SK-N-SH (cell line): ENCODE measurements around the gene FAM151A. TPM values are rescaled to one million over a fixed set of nuclear protein-coding genes. Genes with fewer than 3 reads are reported as not detected.

Experiments used
- CTCF ChIA-PET: fragments of 300-600, 350-600 bp; formaldehyde crosslinking; extraction: SDS; loops from one replicate; lab custom pipeline; 2021; lab: Yijun Ruan, JAX
- POLR2A ChIA-PET: fragments of 350-600 bp; sonication (Branson Sonifier 250); formaldehyde crosslinking; extraction: SDS; loops from one replicate; lab custom pipeline; 2020; ENCODE audit warnings: antibody characterized with exemption, inconsistent platforms; lab: Yijun Ruan, JAX
- DNase-seq: peaks from one replicate; pipeline ENCODE4 v3.0.0; 2012
- H2AFZ ChIP-seq: fragments of 200-600 bp; sonication (generic); 2 replicates; pipeline ENCODE4 v1.8.1; 2016; ENCODE audit warnings: antibody characterized with exemption, mild to moderate bottlenecking, low read depth
- H3F3A ChIP-seq: fragments of 200-600 bp; sonication (generic); replicated peaks from 2 replicates; pipeline ENCODE3; 2016; ENCODE audit warnings: antibody characterized with exemption, mild to moderate bottlenecking; ENCODE audit not compliant: insufficient read depth
- H3K27ac ChIP-seq, 2 experiments: fragments of 200-500 bp in 1 of 2; fragments of 200-600 bp in 1 of 2; sonication (Bioruptor generic) in 1 of 2; sonication (generic), shearing (Covaris generic) in 1 of 2; 2 replicates each; pipeline versions ENCODE4 v1.5.1 to v1.6.1; 2014 to 2016; ENCODE audit warnings: low read depth in 2 of 2, inconsistent platforms in 1 of 2, low read length in 1 of 2, mild to moderate bottlenecking in 1 of 2, mixed read lengths in 1 of 2
- H3K27me3 ChIP-seq: fragments of 200-600 bp; sonication (generic), shearing (Covaris generic); 2 replicates; pipeline ENCODE4 v1.6.1; 2016; ENCODE audit warnings: mixed run types; ENCODE audit not compliant: insufficient read depth
- H3K36me3 ChIP-seq, 2 experiments: fragments of 200-500 bp in 1 of 2; fragments of 200-600 bp in 1 of 2; sonication (Bioruptor generic) in 1 of 2; sonication (generic) in 1 of 2; replicated peaks in 1 of 2; 2 replicates each; pipeline versions ENCODE3 to v1.5.1; 2014 to 2016; ENCODE audit warnings: low read length in 1 of 2, mild to moderate bottlenecking in 1 of 2; ENCODE audit not compliant: insufficient read depth in 2 of 2, control insufficient read depth in 1 of 2
- H3K4me1 ChIP-seq, 2 experiments: fragments of 200-500 bp in 1 of 2; fragments of 200-600 bp in 1 of 2; sonication (Bioruptor generic) in 1 of 2; sonication (generic), shearing (Covaris generic) in 1 of 2; 2 replicates each; pipeline versions ENCODE4 v1.5.1 to v1.6.1; 2014 to 2016; ENCODE audit warnings: low read depth in 1 of 2, low read length in 1 of 2, mixed run types in 1 of 2; ENCODE audit not compliant: insufficient read depth in 2 of 2, control insufficient read depth in 1 of 2
- H3K4me2 ChIP-seq: fragments of 200-600 bp; sonication (generic), shearing (Covaris generic); 2 replicates; pipeline ENCODE4 v1.6.1; 2017; ENCODE audit warnings: mixed run types
- H3K4me3 ChIP-seq, 2 experiments: fragments of 200-500 bp in 1 of 2; fragments of 200-600 bp in 1 of 2; sonication (Bioruptor generic) in 1 of 2; sonication (generic), shearing (Covaris generic) in 1 of 2; 2 replicates each; pipeline versions ENCODE4 v1.5.1 to v1.8.1; 2014 to 2016; ENCODE audit warnings: low read depth in 2 of 2, inconsistent platforms in 1 of 2, low read length in 1 of 2, mild to moderate bottlenecking in 1 of 2, mixed read lengths in 1 of 2, moderate library complexity in 1 of 2
- H3K79me2 ChIP-seq: fragments of 200-600 bp; sonication (generic); 2 replicates; pipeline ENCODE4 v1.8.1; 2017; ENCODE audit warnings: mild to moderate bottlenecking; ENCODE audit not compliant: insufficient read depth
- H3K9ac ChIP-seq: fragments of 200-600 bp; sonication (generic); 2 replicates; pipeline ENCODE4 v1.6.1; 2017; ENCODE audit warnings: mixed run types
- H3K9me2 ChIP-seq: fragments of 200-600 bp; sonication (generic); 2 replicates; pipeline ENCODE4 v1.6.1; 2017; ENCODE audit warnings: mixed run types
- H3K9me3 ChIP-seq: fragments of 200-600 bp; sonication (generic); 2 replicates; pipeline ENCODE4 v1.6.1; 2017; ENCODE audit warnings: mixed run types, mild to moderate bottlenecking, moderate library complexity
- H4K20me1 ChIP-seq: fragments of 200-600 bp; sonication (generic); 2 replicates; pipeline ENCODE4 v1.6.1; 2017; ENCODE audit warnings: mild to moderate bottlenecking, mixed run types; ENCODE audit not compliant: insufficient read depth
- CHD2 ChIP-seq: fragments of 150-350 bp; IDR thresholded peaks from 2 replicates; pipeline ENCODE4 v1.6.1; 2018; ENCODE audit warnings: low read length; ENCODE audit not compliant: partially characterized antibody
- CTCF ChIP-seq: fragments of 200-600 bp; sonication (generic); IDR thresholded peaks from 2 replicates; pipeline ENCODE4 v1.6.1; 2017; ENCODE audit warnings: antibody characterized with exemption, mild to moderate bottlenecking, moderate library complexity
- ELF1 ChIP-seq: IDR thresholded peaks from 2 replicates; pipeline ENCODE4 v1.4.0; 2012
- EZH2phosphoT487 ChIP-seq: fragments of 200-600 bp; sonication (generic); IDR thresholded peaks from 2 replicates; pipeline ENCODE4 v1.6.1; 2017; ENCODE audit warnings: low read depth, mixed run types, mild to moderate bottlenecking, antibody characterized with exemption, moderate library complexity, borderline replicate concordance
- FOXM1 ChIP-seq: IDR thresholded peaks from 2 replicates; pipeline ENCODE4 v1.4.0; 2012; ENCODE audit warnings: low read depth, mild to moderate bottlenecking
- GABPA ChIP-seq: IDR thresholded peaks from 2 replicates; pipeline ENCODE4 v1.4.0; 2012; ENCODE audit warnings: low read depth, mild to moderate bottlenecking
- IRF3 ChIP-seq: fragments of 150-350 bp; IDR thresholded peaks from 2 replicates; pipeline ENCODE4 v1.6.1; 2016; ENCODE audit warnings: mild to moderate bottlenecking, low read depth, low read length
- JUND ChIP-seq: IDR thresholded peaks from 2 replicates; pipeline ENCODE4 v1.4.0; 2012
- MAX ChIP-seq: IDR thresholded peaks from 2 replicates; pipeline ENCODE4 v1.4.0; 2012; ENCODE audit warnings: low read depth
- MEF2A ChIP-seq: IDR thresholded peaks from 2 replicates; pipeline ENCODE4 v1.4.0; 2012; ENCODE audit warnings: low read depth, borderline replicate concordance
- RAD21 ChIP-seq: IDR thresholded peaks from 2 replicates; pipeline ENCODE4 v1.6.1; 2012; ENCODE audit warnings: mild to moderate bottlenecking, low read length
- REST ChIP-seq: IDR thresholded peaks from 2 replicates; pipeline ENCODE4 v1.6.1; 2012; ENCODE audit warnings: mild to moderate bottlenecking, low read depth, low read length, moderate library complexity
- RFX5 ChIP-seq: IDR thresholded peaks from 2 replicates; pipeline ENCODE4 v1.6.1; 2012; ENCODE audit warnings: mild to moderate bottlenecking, improper control_type of control experiment, low read length
- RXRA ChIP-seq: IDR thresholded peaks from 2 replicates; pipeline ENCODE4 v1.4.0; 2012; ENCODE audit warnings: low read depth, mild to moderate bottlenecking, borderline replicate concordance
- TCF12 ChIP-seq: IDR thresholded peaks from 2 replicates; pipeline ENCODE4 v1.4.0; 2012
- TEAD4 ChIP-seq: IDR thresholded peaks from 2 replicates; pipeline ENCODE4 v1.4.0; 2012; ENCODE audit warnings: mild to moderate bottlenecking, borderline replicate concordance; ENCODE audit not compliant: insufficient read depth
- USF1 ChIP-seq: IDR thresholded peaks from 2 replicates; pipeline ENCODE4 v1.4.0; 2012; ENCODE audit warnings: low read depth, borderline replicate concordance
- YY1 ChIP-seq: IDR thresholded peaks from 2 replicates; pipeline ENCODE4 v1.4.0; 2012; ENCODE audit warnings: low read depth, mild to moderate bottlenecking
- WGBS: methylation state at CpG from one replicate; pipeline ENCODE4 v1.1.6; 2017; ENCODE audit warnings: low lambda C conversion rate; 5-methylcytosine and 5-hydroxymethylcytosine counted together
- polyA plus RNA-seq, 3 experiments: library from polyadenylated mRNA; depleted of rRNA; stranded (reverse); fragments of >200 nt; gene quantifications; 2 replicates each; pipeline ENCODE4 v1.2.3, GENCODE V29; 2012

Gene FAM151A
- polyA plus RNA-seq, 1 of the 3 experiments (the other 2 are of a cell fraction): not detected

- H3K9ac ChIP-seq: no peak overlapping the region
- H2AFZ ChIP-seq: no peak overlapping the region
- H3K9me3 ChIP-seq: no peaks in the 10 kb centered on the region
- peak overlapping the region in 1 of 2 experiments; percentile 67; a peak in 2 of 4 replicates for H3K27ac ChIP-seq
- H3K36me3 ChIP-seq: no peaks in the 10 kb centered on the region
- WGBS: 58% methylated on average over 5 of the region's 8 CpGs
- ChIA-PET CTCF (interaction anchor here (1.0 to 4.8 kb wide), 8 partner anchors 9 to 297 kb away, joined by 3 to 40 read pairs (median 4); partner anchors contain the start of gene ACOT11), POLR2A (interaction anchor here (1.3 kb wide), 1 partner anchor 10 kb away, joined by 6 read pairs; no protein-coding TSS in a partner anchor)
- no peaks in the 10 kb centered on the region for H4K20me1 ChIP-seq
- no peaks in the 10 kb centered on the region for H3K27me3 ChIP-seq
- no peaks in the 10 kb centered on the region for H3K79me2 ChIP-seq
- DNase-seq: peak; percentile 52
- no peaks in the 10 kb centered on the region for H3F3A ChIP-seq
- TF ChIP-seq MAX: no peak
- no peak for TF ChIP-seq MEF2A
- TF ChIP-seq ELF1: no peak
- TF ChIP-seq CTCF: no peak
- TF ChIP-seq USF1: no peak
- no peak for TF ChIP-seq YY1
- TF ChIP-seq GABPA: no peak
- TF ChIP-seq JUND: no peak
- no peak for TF ChIP-seq RFX5
- TF ChIP-seq RAD21: no peak
- TF ChIP-seq TEAD4: no peak
- TF ChIP-seq TCF12: no peak
- TF ChIP-seq RXRA: no peak
- no peak for TF ChIP-seq IRF3
- TF ChIP-seq CHD2: no peak
- TF ChIP-seq REST: no peak
- TF ChIP-seq EZH2phosphoT487: no peak
- TF ChIP-seq FOXM1: no peak
- H3K4me2 ChIP-seq: no peak overlapping the region
- peaks cover 14 to 27% of the 10 kb centered on the region in 2 experiments; a peak in 2 of 4 replicates for H3K4me1 ChIP-seq
- no peak overlapping the region for H3K4me3 ChIP-seq
- no peaks in the 10 kb centered on the region for H3K9me2 ChIP-seq
Observed at GRCh38 chr1:54571803-54572541, 51.4 kb downstream of the FAM151A start.
